Islet of Langerhans (tissue), 1 donor: Measurements from ENCODE around the gene PPP1R3G.

ENCODE experiments used
- FAIRE-seq: peaks from one replicate; lab custom pipeline; 2011; peaks lifted over from hg19 to GRCh38; lab: Jason Lieb, UNC

The PPP1R3G gene

DNA sequence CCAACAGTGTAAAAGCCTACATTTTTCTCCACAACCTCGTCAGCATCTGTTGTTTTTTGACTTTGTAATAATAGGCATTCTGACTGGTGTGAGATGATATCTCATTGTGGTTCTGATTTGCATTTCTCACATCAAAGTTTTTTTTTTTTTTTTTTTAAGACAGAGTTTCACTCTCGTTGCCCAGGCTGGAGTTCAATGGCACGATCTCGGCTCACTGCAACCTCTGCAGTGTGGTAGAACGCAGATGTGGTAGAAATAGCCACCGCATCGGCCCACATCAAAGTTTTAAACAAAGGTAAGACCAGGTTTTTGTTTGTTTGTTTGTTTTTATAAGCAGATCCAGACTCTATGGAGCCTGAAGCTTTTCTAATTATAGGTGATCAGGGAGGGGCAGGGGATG is 12.7 kb upstream of the PPP1R3G start:
- no peak for FAIRE-seq

DNA sequence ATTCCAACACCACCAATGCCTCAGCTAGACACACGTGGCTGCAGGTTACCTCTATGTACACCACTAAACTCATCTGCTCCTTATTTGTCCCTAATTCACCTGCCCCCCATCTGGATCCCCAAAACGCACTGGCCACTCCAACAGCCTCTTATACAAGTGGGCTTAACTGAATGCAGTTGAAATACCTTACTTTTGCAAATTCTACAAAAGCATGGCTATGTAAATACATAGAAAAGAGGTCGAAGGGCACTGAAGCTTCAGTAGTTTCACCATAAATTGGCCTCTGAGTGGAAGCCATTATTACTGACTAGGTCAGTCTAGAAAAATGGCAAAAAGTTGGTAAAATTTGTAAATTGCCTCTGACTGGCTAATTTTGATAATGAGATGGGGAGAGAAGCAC is 11.1 kb upstream of the PPP1R3G start:
- no peak for FAIRE-seq

DNA sequence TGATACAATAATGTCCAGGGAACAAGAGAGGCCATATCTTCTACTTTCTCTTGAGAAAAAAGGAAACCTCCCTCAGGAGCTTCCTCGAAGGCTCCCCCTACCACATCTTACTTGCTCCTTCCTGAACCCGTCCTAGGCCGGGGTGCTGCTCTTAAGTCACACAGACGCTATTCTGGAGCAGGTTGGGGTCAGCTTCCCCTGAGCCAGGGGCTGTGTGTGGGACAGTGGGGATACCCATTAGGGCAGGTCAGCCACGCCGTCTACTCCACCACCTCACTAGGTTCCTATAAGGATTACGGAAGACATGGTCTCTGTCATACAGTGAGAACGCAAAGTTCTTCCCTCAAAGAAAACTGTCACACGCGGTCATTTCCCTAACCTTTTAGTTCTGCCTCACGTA is 8.2 kb upstream of the PPP1R3G start:
- FAIRE-seq, result no peak

DNA sequence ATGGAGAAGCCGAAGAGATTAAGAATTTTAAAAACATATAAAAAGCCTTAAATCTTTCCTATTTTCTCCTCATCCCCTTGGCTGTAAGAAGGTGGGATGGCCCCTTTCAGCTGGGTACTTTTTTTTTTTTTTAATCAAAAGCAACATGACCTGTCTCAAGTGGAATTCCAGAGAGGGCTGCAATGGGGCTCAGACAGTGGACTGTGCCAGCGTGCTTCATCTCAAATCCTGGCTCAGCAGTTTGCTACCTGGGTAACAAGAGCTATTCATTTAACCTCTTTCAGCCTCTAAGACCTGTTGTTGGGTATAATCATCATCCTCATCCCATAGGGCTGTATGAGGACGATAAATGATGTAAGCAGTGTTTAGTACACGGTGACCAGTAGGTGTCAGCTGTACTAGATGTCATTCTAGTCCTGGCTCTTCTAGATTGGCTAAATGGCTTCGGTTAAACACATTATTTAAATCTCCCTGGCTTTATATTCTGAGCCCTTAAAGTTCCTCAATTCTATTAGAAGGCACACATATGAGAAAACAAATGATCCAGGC is 6.9 kb upstream of the PPP1R3G start:
- FAIRE-seq, result no peak

DNA sequence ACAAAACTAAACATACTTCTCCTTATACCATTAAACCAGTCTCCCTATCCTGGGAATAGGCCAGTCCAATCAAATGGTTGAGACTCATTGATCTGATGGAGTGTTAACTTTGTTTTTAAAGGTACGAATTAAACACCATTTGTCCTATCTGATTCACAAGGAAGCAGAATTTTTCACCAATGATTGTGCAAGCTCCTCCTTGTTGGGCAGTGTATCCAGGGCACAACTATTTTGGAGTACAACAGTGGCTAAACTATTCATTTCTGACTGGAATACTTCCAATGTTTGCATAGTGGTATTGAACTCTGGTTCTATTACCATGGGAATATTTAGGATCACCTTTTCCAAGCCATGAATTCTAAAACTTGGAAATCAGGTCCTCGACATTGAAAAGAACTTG is 5.4 kb upstream of the PPP1R3G start:
- no peak for FAIRE-seq

DNA sequence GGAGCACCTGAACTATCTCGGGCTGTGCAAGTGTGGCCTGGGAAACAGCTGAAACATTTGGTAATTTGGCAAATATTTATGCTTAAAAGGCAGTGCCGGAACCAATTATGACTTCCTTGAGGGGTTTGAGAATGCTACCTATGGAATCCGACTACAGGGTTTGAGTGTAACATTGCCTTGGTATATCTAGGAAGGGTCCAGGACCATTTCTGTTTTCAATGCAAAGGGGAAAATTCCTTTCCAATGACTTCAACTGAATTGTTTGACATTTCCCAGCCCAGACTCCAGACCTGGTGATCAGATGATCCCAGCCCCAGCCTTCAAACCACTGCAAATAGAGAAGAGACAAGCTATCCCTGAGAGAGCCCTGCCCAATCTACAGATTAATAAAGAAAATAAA is 4.6 kb upstream of the PPP1R3G start:
- FAIRE-seq, result no peak

DNA sequence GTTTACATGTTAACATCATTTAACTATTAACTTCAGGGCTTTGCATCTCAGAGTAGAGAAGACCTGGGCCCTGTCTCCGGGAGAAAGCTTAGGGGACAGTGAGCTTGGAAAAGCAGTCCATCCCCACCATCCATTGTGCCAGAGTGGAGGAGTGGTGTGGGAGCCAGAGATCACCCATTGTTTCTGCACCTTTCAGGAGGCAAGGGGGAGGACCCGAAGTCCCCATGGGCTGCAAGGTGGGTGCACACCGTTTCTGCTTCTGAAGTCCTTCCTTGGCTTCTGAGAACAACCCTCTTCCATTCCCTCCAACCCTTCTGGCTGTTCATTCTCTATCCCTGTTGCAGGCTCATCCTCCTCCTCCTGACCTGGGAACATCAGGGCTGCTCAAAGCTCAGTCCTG is 4.0 kb upstream of the PPP1R3G start:
- no peak for FAIRE-seq

DNA sequence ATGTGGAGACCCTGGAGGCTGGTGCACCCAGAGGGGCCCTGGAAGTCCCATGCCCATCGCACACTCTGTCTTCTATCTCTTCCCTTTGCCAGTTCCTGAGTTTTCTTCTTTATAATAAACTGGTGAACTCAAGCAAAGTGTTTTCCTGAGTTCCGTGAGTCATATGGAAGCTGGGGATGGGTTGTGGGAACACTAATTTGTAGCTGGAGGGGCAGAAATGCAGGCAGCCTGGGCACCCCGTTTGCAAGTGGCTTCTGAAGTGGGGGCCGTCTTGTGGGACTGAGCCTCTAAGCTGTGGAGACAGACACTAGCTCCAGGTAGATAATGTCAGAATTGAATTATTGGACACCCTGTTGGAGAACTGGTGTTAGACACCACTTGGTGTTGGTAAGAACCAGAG is 3.2 kb upstream of the PPP1R3G start:
- no peak for FAIRE-seq

DNA sequence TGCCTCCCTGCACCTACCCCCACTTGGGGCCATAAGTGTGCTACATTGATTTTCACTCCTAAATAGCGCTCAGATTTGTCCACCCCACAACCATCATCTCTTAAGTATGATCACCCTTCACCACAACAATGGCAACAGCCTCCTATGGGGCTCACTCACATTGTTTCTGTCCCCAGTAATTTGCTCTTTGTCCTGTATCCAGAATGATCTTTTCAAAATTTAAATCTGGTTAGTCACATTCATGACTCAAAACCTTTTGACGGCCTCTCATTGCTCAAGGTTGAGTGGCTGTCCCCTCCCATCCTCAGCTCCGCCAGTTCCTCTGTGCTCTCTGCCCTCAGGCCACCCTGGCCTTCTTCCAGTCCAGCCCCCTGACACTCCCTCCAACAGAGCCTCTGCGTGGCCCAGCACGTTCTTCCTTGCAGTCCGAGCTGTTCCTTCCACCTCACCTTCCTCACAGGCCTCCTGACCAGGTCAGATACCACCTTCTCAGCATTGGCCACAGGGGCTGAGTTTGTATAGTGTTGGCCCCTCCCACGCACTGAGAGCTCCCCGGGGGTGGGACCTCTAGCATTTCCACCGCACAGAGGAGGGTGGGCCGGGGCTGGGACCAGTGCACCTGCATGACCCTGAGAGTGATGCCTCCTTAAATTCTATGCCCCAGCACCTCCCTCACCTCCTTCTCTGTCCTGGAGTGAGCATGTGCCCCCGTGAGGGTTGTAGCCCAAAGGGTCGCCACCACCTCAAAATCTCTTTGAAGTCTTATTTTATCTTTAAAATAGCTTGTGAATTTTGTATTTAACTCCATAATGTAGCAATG is 2.4 kb upstream of the PPP1R3G start:
- no peak for FAIRE-seq

DNA sequence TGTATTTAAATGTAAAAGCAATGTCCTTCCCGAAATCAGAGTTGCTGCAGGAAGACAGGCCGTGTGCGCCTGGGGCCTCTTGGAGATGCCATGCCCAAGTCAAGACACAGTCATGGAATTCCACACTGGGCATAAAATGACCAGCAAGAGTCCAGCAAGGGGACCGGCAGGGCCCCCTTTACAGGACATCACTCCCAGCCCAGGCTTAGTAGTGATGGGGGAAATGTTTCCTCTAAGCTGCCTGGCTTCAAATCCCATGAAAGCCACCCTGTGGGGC is 1.9 kb upstream of the PPP1R3G start:
- FAIRE-seq, result no peak

DNA sequence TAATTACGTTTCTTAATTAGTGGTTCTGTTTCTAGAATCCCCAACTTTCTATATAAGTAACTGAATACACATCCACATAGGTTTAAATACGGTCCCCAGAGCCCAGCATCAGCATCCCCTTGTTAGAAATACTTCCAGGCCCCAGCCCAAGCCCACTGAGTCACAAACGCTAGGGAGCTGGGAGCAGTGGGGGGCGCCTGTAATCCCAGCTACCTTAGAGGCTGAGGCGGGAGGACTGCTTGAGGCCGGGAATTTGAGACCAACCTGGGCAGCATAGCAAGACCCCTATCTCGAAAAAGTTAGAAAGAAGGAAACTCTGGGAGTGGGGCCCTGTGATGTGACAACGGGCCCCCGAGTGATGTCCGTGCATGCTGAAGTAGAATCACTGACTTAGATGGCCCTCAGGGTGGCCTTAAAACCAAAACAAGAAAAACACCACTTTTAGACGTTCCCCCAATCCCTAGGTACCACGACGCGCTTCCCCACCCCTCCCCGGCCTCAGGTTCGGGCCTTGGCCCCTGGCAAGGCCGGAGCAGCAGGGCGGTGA is 1.3 kb upstream of the PPP1R3G start:
- no peak for FAIRE-seq

DNA sequence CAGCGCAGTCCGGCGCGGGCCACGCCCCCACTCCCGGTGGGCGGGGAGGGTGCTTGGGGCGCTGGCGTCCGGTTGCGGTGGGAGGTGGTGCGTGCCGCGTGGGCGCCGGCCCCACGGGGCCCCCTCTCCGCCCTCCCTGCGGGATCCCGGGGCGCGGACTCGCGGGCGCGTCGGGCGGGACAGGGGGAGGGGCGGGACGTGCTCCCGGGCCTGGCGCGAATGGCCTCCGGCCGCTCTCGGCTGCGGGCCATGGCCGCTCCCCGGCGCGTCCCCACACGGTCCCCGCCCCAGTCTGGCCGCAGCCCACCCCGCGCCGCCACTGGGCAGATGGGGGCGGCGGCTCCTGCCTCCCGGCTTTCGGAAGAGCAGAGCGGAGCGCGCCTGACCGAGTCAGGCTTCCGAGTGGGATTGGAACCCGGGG is 771 bp upstream of the PPP1R3G start:
- FAIRE-seq, result no peak

DNA sequence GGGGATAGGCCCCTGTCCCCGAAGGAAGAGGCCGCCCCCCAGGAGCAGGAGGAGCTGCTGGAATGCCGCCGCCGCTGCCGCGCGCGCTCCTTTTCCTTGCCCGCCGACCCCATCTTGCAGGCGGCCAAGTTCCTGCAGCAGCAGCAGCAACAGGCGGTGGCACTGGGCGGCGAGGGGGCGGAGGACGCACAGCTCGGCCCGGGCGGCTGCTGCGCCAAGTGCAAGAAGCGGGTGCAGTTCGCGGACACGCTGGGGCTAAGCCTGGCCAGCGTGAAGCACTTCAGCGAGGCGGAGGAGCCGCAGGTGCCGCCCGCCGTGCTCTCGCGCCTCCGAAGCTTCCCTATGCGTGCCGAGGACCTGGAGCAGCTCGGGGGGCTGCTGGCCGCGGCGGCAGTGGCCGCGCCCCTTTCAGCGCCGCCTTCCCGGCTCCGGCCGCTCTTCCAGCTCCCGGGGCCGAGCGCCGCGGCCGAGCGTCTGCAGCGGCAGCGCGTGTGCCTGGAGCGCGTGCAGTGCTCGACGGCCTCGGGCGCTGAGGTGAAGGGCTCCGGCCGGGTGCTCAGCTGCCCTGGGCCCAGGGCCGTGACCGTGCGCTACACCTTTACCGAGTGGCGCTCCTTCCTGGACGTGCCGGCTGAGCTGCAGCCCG is 630 bp downstream of the PPP1R3G start:
- no peak for FAIRE-seq

DNA sequence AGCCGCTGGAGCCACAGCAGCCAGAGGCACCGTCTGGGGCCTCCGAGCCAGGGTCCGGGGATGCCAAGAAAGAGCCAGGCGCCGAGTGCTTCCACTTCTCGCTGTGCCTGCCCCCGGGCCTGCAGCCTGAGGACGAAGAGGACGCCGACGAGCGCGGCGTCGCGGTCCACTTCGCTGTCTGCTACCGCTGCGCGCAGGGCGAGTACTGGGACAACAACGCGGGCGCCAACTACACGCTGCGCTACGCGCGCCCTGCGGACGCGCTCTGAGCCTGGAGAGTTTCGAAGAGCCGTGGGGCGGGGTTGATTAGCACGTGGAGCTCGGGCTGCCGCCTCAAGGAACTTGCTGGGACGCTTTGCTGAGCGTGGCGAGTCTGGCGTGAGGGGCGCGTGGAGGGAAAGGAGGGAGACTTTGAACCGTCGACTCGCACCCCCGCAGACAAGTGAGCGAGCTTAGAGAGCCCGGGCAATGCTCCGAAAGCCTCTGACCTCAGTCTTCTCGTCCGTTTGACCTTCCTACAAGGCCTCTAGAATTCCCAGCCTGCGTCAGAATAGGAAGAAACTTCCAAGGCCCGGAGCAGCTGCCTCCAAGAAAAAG is 1.3 kb downstream of the PPP1R3G start:
- FAIRE-seq, result no peak

DNA sequence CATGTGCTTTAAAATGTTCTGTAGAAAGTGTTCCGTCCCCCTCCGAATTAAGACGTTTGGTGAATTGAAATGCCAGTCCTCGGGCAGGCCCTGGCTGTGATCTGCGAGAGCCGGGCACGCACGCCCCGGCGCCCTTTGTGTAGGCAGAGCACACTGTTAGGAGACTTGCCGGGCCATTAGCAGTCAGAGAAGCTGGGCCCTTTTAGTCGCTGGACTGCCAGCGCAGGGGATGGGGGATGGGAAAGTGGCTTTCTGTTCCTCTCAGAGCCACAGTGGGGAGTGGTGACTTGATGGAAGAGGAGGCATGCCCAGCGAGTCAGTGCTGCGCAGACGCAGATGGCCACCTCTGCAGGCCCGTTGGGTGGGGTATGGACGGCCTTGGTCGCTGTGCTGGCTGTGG is 2.2 kb downstream of the PPP1R3G start:
- FAIRE-seq, result no peak

DNA sequence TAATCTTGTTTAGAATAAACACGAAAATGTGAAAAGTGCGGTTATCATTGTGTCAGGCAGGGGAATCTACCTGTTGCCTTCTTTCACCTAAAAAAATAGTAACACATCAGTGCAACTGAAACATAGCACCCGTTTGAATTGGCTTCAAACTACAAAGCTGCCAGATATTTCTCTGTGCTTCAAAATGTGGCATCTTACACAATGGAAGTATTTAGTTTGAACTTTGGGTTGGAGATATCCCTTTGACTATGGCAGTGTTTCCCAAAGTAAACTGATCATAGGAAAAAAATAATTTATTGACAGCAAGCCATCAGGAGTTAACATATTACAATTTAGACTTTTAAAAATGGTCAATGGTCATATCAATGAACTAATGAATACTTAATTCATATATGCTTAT is 3.6 kb downstream of the PPP1R3G start:
- FAIRE-seq, result no peak

DNA sequence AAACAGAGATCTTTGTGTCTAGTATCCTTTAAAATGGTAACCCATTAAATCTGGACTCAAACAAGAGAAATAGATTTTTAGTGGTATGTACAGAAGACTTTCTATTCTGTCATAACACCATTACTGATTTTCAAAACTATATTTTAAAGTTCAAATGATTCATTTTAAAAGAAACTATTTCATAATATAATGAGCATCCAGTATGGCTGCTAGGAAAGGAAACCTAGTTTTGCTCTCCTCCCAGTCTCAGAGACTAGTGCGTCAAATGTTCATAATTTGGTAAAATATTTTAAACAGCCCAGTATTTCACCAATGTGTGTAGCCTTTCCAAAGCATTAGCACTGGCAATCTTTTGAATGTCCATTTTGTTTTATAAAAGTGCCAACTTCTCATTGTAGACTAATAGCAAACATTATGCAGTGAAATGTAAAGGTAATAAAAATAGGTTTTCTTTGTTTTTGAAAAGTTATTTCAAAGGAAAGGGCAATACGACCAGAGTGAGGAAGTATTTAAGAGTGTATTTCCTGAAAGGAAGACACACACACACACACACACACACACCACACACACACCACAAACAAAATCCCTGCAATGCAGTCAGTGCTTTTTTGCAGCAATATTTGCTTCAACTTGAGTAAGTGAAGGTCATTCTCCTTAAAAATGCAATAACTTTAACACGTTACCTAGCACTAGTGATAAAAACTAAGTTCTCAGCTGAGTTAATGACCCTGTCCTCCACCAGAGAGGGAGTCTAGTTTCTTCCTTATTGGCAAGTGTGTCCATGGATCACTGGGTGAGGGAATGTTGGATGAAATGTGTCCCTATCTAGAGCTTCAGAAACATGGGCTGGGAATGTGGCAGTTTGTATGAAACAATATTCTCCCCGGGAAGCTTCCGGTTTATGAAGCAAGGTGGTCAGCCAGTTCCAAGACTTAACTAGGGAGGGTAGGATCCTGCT is 4.6 kb downstream of the PPP1R3G start:
- no peak for FAIRE-seq

DNA sequence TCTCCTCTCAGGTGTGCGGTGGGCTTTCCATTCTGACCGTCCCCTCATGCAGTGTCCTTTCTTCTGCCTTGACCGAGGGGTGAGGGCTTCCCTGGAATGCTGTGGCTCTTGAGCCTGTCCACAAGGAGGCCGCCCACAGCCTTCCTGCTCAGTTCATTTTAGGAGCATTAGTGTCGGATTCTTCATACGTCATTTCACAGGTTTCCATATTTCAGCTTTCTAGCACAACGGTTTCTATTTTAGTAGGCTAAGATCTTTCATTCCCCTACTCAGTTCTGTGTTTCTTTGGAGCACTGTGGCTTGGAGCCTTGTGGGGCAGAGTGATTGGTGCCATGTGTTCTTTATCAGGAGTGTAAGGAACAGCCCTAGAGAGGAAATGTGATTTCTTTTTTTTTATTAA is 5.5 kb downstream of the PPP1R3G start:
- FAIRE-seq, result no peak

DNA sequence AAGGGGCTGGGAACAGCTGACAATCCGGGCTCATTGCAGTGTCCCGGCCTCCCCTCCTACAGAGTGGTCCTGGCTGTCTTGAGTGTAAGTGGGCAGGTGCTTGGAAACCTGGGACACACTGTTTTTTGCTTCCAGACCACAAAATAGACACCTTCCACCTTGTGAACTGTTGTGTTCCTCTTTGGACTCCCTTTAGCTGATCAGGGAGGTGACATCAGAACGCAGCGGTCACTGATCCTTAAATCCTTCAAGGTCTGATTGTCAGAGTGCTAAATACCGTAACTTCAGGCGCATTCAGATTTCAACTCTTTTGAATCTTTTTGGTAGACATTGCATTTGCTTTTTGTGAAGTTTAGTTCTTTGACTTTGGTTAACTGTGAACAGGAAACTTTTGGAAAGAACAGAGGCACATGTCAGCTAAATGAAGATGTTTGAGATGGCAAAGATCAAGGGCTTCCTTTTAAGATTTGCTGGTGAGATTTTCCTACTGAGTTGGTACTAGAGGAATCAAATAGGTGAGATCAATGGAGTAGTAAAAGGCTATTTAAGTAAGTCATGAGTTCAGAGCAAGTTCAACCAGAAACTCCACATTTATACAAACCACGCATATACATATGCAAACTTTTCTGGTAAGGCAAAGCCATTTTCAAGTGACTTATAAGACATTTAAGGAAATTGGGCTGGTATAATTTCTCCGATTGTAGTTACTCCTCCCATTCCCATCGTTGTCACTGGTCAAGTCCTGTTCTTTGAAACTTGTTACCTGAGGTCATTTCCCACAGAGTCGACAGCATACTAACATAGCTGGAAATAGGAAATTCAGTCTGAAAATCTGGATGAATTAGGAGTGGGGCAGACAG is 6.3 kb downstream of the PPP1R3G start:
- FAIRE-seq, result no peak

DNA sequence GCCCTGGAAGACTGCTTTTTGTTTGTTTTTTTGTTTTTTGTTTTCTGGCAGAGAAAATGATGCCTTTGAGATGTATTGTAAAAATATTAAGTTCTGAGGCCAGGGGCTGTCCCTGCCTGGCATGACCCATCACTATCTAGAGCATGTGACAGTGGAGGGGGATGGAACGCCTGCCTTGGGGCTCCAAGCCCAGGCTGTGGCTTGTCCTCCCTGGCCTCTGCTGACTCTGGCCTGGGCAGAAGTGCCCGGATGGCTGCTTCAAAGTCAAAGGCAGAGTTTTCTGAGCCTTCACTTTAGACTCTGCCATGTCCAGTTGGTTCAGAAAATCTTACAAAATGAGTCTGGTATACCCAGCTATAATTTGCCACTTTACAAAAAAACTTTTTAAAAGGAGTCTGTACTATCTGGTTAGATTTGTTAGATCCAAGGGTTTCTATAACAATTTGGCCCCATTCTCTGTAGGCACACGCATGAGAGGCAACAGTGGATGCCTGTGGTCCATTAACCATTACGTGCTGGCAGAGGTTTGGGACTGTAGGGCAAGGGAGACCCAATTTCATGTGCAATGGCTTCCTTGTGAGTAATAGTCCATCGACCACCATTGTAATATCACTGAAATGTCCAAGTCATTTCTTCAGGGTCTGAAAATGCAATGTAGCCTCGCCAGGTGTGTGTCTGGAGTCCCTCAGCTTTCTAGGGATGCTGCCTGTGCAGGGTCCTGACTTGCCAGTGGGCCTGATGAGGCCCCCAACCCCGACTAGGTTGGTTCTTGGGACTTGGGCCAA is 8.3 kb downstream of the PPP1R3G start:
- FAIRE-seq, result no peak
